ENCODE data around the gene RPE.

DNA sequence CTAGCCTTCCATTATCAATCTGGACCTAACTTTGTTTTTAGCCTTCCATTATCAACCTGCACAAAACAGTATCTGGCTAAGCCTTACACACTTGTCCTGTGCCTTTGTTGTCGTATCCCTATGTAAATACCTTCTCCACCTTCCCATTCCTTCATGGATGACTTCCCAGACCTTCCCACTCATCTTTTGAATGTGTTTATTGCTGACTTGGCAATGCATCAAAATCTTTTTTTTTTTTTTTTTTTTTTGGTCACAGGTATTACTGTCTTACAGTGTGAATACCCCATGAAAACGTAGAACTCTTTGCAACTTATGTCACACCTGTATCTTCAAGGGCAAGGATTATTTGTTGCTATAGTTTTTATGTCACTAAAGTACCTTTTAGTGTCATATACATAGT, 25.7 kb downstream of the RPE start:
- TF ChIP-seq, protein P1, sequence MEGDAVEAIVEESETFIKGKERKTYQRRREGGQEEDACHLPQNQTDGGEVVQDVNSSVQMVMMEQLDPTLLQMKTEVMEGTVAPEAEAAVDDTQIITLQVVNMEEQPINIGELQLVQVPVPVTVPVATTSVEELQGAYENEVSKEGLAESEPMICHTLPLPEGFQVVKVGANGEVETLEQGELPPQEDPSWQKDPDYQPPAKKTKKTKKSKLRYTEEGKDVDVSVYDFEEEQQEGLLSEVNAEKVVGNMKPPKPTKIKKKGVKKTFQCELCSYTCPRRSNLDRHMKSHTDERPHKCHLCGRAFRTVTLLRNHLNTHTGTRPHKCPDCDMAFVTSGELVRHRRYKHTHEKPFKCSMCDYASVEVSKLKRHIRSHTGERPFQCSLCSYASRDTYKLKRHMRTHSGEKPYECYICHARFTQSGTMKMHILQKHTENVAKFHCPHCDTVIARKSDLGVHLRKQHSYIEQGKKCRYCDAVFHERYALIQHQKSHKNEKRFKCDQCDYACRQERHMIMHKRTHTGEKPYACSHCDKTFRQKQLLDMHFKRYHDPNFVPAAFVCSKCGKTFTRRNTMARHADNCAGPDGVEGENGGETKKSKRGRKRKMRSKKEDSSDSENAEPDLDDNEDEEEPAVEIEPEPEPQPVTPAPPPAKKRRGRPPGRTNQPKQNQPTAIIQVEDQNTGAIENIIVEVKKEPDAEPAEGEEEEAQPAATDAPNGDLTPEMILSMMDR (IDR thresholded peaks at IDR 0.05; ENCODE audit: insufficient read depth, low read length, poor library complexity, severe bottlenecking) = no peak
- TF ChIP-seq EZH2phosphoT487 (conservative IDR thresholded peaks at IDR 0.05; ENCODE audit: low read length) = no peak
